Endothelial cell of umbilical vein (primary cell): ENCODE results near the gene BLOC1S4. TPM values are rescaled to one million over a fixed set of nuclear protein-coding genes. Genes with fewer than 3 reads are reported as not detected.

Experiments
- BruUV-seq: library from RNA; stranded (reverse); fragments of 400-500 nt; replicated peaks from 2 replicates; lab custom pipeline; 2021; lab: Mats Ljungman, UMichigan
- CTCF ChIA-PET: fragments of 300-600, 350-600 bp; sonication (Branson Sonifier 250); formaldehyde crosslinking; loops from one replicate; lab custom pipeline; 2021; ENCODE audit warnings: antibody characterized with exemption, inconsistent platforms; lab: Charles Lee
- POLR2A ChIA-PET: fragments of 300-600, 350-600 bp; sonication (Branson Sonifier 250); formaldehyde crosslinking; loops from one replicate; lab custom pipeline; 2021; ENCODE audit warnings: antibody characterized with exemption, inconsistent platforms; lab: Charles Lee
- DNase-seq: peaks from one replicate; pipeline ENCODE4 v3.0.0-alpha.2; 2011; ENCODE audit warnings: low read depth, low spot score
- FAIRE-seq: peaks from 2 replicates; lab custom pipeline; 2011; peaks lifted over from hg19 to GRCh38; lab: Jason Lieb, UNC
- H2AFZ ChIP-seq: 2 replicates; pipeline ENCODE4 v1.6.0; 2012; ENCODE audit warnings: low read depth, low read length, control low read depth, inconsistent platforms
- H3K27ac ChIP-seq: 2 replicates; pipeline ENCODE4 v1.5.1; 2011; ENCODE audit warnings: low read depth, mild to moderate bottlenecking, control low read depth, low read length, moderate library complexity; ENCODE audit not compliant: insufficient read depth
- H3K27me3 ChIP-seq, 2 experiments: 2 replicates each; pipeline versions ENCODE4 v1.6.0 to v1.6.1; 2011; ENCODE audit warnings: low read length in 2 of 2, mixed read lengths in 1 of 2; ENCODE audit not compliant: control insufficient read depth in 2 of 2, insufficient read depth in 2 of 2
- H3K36me3 ChIP-seq, 2 experiments: 2 replicates in 1 of 2; 3 replicates in 1 of 2; pipeline ENCODE4 v1.5.1; 2011; ENCODE audit warnings: low read length in 2 of 2, mild to moderate bottlenecking in 1 of 2, moderate library complexity in 1 of 2; ENCODE audit not compliant: control insufficient read depth in 2 of 2, insufficient read depth in 2 of 2; ENCODE audit errors: extremely low read depth in 1 of 2
- H3K4me1 ChIP-seq: 3 replicates; pipeline ENCODE4 v1.5.1; 2011; ENCODE audit warnings: mild to moderate bottlenecking, low read length; ENCODE audit not compliant: control insufficient read depth, insufficient read depth; ENCODE audit errors: extremely low read depth
- H3K4me2 ChIP-seq: 2 replicates; pipeline ENCODE4 v1.6.1; 2011; ENCODE audit warnings: low read length, control low read depth, mixed read lengths; ENCODE audit not compliant: insufficient read depth
- H3K4me3 ChIP-seq, 3 experiments: fragments of 200-600 bp in 1 of 3; sonication (generic), shearing (Covaris generic) in 1 of 3; replicated peaks in 1 of 3; 2 replicates each; pipeline ENCODE4 v1.5.1; 2011 to 2016; ENCODE audit warnings: control low read depth in 3 of 3, low read length in 3 of 3, mild to moderate bottlenecking in 2 of 3, inconsistent platforms in 1 of 3, low read depth in 1 of 3, moderate library complexity in 1 of 3; ENCODE audit not compliant: insufficient read depth in 1 of 3
- H3K79me2 ChIP-seq: 2 replicates; pipeline ENCODE4 v1.6.0; 2012; ENCODE audit warnings: low read length, inconsistent platforms; ENCODE audit not compliant: control insufficient read depth, insufficient read depth
- H3K9ac ChIP-seq: replicated peaks from 2 replicates; pipeline ENCODE3; 2011; ENCODE audit warnings: low read length, control low read depth; ENCODE audit not compliant: insufficient read depth; ENCODE audit errors: extremely low read depth
- H3K9me1 ChIP-seq: replicated peaks from 3 replicates; pipeline ENCODE4 v1.6.0; 2011; ENCODE audit warnings: mild to moderate bottlenecking, low read length; ENCODE audit not compliant: control insufficient read depth, insufficient read depth; ENCODE audit errors: extremely low read depth
- H3K9me3 ChIP-seq: replicated peaks from 2 replicates; pipeline ENCODE4 v1.5.1; 2012; ENCODE audit warnings: low read length, inconsistent platforms; ENCODE audit not compliant: control insufficient read depth, insufficient read depth
- H4K20me1 ChIP-seq: replicated peaks from 2 replicates; pipeline ENCODE3; 2011; ENCODE audit warnings: mild to moderate bottlenecking, low read length; ENCODE audit not compliant: control insufficient read depth, insufficient read depth; ENCODE audit errors: extremely low read depth
- EZH2 ChIP-seq: IDR thresholded peaks from 2 replicates; pipeline ENCODE4 v1.6.1; 2012; ENCODE audit warnings: borderline replicate concordance, low read depth, mild to moderate bottlenecking, moderate library complexity, low read length, inconsistent platforms; ENCODE audit not compliant: severe bottlenecking
- FOS ChIP-seq: IDR thresholded peaks from 2 replicates; pipeline ENCODE4 v1.6.1; 2011; ENCODE audit warnings: mild to moderate bottlenecking, low read length, moderate library complexity, borderline replicate concordance; ENCODE audit not compliant: insufficient read depth
- GATA2 ChIP-seq: IDR thresholded peaks from 2 replicates; pipeline ENCODE4 v1.7.0; 2011; ENCODE audit warnings: low read depth, mild to moderate bottlenecking, moderate library complexity, mixed read lengths, low read length; ENCODE audit not compliant: insufficient read length, insufficient read depth
- JUN ChIP-seq: IDR thresholded peaks from 2 replicates; pipeline ENCODE4 v1.6.1; 2011; ENCODE audit warnings: borderline replicate concordance, low read depth; ENCODE audit not compliant: insufficient read length, insufficient read depth
- MYC ChIP-seq: IDR thresholded peaks from one replicate; pipeline ENCODE4 v1.6.1; 2011; ENCODE audit warnings: mild to moderate bottlenecking, low read depth, low read length
- POLR2A ChIP-seq: IDR thresholded peaks from 2 replicates; pipeline ENCODE4 v1.6.1; 2012; ENCODE audit warnings: low read depth, mild to moderate bottlenecking, control low read depth, low read length
- POLR2AphosphoS5 ChIP-seq: IDR thresholded peaks from 2 replicates; pipeline ENCODE4 v1.6.1; 2012; ENCODE audit warnings: low read depth, mild to moderate bottlenecking, control low read depth, low read length, moderate library complexity; ENCODE audit not compliant: insufficient read depth
- dilution Hi-C: fragments of 300-500 bp; cut with MboI; formaldehyde crosslinking; loops from one replicate; pipeline ENCODE4 v1.15.0; 2019; ENCODE audit warnings: low sequenced_read_pairs; ENCODE audit not compliant: extremely low pct_ligation_motif_present
- intact Hi-C: fragments of 100-400 bp; cut with micrococcal nuclease; formaldehyde crosslinking; loops from one replicate; pipeline ENCODE4 v1.10.0; 2022
- polyA plus RNA-seq, 4 experiments: library from polyadenylated mRNA; depleted of rRNA in 3 of 4; stranded (reverse) in 3 of 4; unstranded in 1 of 4; fragments of >200 nt; gene quantifications; 2 replicates each; pipeline versions ENCODE4 v1.2.1 to v1.2.3, GENCODE V29; 2011 to 2012; ENCODE audit warnings: missing spikeins in 1 of 4
- total RNA-seq: library from RNA; stranded (reverse); gene quantifications from 2 replicates; pipeline ENCODE4 v1.2.3, GENCODE V29; 2021
- TF ChIP-seq, protein P1 (sequence below): IDR thresholded peaks from 2 replicates; pipeline ENCODE4 v1.6.1; 2011; ENCODE audit not compliant: insufficient read depth, insufficient read length
- TF ChIP-seq, protein P2 (sequence below), 2 donors: IDR thresholded peaks; 1 replicate in 1 of 2; 2 replicates in 1 of 2; pipeline ENCODE4 v1.5.1; 2011; ENCODE audit warnings: low read length in 2 of 2, mild to moderate bottlenecking in 2 of 2, moderate library complexity in 2 of 2, control low read depth in 1 of 2, inconsistent platforms in 1 of 2, low read depth in 1 of 2; ENCODE audit not compliant: insufficient read depth in 1 of 2; ENCODE audit errors: extremely low read depth in 1 of 2

Gene BLOC1S4
- total and polyA plus RNA-seq, 2 donors (not counting 3 experiments of a cell fraction or from before 2014, with no cell fraction given) = 12.7 to 16.9 TPM

DNA sequence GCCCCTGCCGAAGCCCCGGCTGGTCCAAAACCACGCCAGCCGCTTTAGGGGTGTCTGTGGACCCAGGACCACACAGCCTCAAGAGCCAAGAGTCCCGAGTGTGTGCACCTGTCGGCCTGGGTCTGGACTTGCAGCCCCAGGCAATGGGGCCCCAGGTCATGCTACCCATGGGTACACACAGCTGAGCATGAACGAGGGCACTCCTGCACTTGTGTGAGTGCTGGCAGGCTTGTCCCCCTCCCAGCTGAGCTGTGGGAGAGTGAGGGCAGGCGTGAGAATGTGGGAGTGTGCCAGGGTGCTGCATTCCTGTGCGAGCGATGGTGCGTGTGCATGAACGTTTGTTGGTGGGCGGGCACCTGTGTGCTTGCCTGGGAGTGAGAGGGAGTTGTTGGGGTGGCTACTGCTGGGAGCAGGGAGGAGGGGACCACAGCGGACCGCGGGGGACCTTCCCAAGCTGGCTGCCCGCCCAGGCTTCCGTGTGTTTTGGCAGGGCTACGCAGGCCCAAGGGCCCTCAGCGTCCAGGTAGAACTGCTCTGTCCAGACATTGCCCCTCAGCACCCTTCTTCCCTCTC is 30.8 kb downstream of the BLOC1S4 start:
- ChIA-PET CTCF (no interaction called here), POLR2A (no interaction called here)
- no peak for FAIRE-seq

More for the DNA sequence above, 30.8 kb downstream of the BLOC1S4 start:
- peaks cover 6% of the 10 kb centered on the region for H3K4me1 ChIP-seq
- no peaks in the 10 kb centered on the region for H3K9me1 ChIP-seq
- H4K20me1 ChIP-seq = no peaks in the 10 kb centered on the region
- H3K9me3 ChIP-seq = no peaks in the 10 kb centered on the region
- TF ChIP-seq FOS (no peak), GATA2 (no peak), POLR2A (no peak), MYC (no peak), POLR2AphosphoS5 (no peak), EZH2 (no peak), JUN (no peak)
- TF ChIP-seq, protein P1, sequence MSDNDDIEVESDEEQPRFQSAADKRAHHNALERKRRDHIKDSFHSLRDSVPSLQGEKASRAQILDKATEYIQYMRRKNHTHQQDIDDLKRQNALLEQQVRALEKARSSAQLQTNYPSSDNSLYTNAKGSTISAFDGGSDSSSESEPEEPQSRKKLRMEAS = no peak
- TF ChIP-seq, protein P2, sequence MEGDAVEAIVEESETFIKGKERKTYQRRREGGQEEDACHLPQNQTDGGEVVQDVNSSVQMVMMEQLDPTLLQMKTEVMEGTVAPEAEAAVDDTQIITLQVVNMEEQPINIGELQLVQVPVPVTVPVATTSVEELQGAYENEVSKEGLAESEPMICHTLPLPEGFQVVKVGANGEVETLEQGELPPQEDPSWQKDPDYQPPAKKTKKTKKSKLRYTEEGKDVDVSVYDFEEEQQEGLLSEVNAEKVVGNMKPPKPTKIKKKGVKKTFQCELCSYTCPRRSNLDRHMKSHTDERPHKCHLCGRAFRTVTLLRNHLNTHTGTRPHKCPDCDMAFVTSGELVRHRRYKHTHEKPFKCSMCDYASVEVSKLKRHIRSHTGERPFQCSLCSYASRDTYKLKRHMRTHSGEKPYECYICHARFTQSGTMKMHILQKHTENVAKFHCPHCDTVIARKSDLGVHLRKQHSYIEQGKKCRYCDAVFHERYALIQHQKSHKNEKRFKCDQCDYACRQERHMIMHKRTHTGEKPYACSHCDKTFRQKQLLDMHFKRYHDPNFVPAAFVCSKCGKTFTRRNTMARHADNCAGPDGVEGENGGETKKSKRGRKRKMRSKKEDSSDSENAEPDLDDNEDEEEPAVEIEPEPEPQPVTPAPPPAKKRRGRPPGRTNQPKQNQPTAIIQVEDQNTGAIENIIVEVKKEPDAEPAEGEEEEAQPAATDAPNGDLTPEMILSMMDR (IDR thresholded peaks at IDR 0.05; ENCODE audit: extremely low read depth in 1 of 2, insufficient read depth in 1 of 2, low read depth in 1 of 2, low read length in 2 of 2) = no peak
- no peak overlapping the region for H3K4me2 ChIP-seq
- H3K36me3 ChIP-seq = no peaks in the 10 kb centered on the region
- DNase-seq = no peak
- H2AFZ ChIP-seq = no peak overlapping the region
- no peaks in the 10 kb centered on the region for H3K79me2 ChIP-seq
- no peak overlapping the region for H3K27ac ChIP-seq
- H3K27me3 ChIP-seq = peaks cover 0 to 1% of the 10 kb centered on the region in 2 experiments
- dilution Hi-C loops (no loop called here), intact Hi-C loops (no loop called here)
- H3K4me3 ChIP-seq = no peak overlapping the region
- H3K9ac ChIP-seq = no peak overlapping the region
- no TSS peak for BruUV-seq
